HG03521 (cell line): ENCODE data around the gene GALNT9.
"Not testable (repeated sequence)": the region's sequence is repeated elsewhere in the genome, so short reads cannot be mapped to it uniquely, and the experiment has no call there.

Source experiments
- ATAC-seq: cut with Tn5 transposase; IDR thresholded peaks from one replicate; pipeline ENCODE4 v1.9.1; 2021; ENCODE audit warnings: mild to moderate bottlenecking, moderate library complexity; ENCODE audit not compliant: unreplicated experiment

Gene GALNT9

GRCh38 chr12:132267873-132268272 lies 61.5 kb downstream of the GALNT9 start:
- ATAC-seq = no peak

- ATAC-seq = no peak
These were observed 62.6 kb downstream of the GALNT9 start for GRCh38 chr12:132266802-132267201.

GRCh38 chr12:132266370-132266769 lies 63.0 kb downstream of the GALNT9 start:
- ATAC-seq = no peak

- not testable (repeated sequence) for ATAC-seq
These were observed 63.6 kb downstream of the GALNT9 start for GRCh38 chr12:132265822-132266221.

- no peak for ATAC-seq
These were observed 64.2 kb downstream of the GALNT9 start for GRCh38 chr12:132265056-132265800.

GRCh38 chr12:132264086-132265010 lies 65.0 kb downstream of the GALNT9 start:
- no peak for ATAC-seq

GRCh38 chr12:132263451-132264049 lies 65.8 kb downstream of the GALNT9 start:
- no peak for ATAC-seq

GRCh38 chr12:132263061-132263360 lies 66.4 kb downstream of the GALNT9 start:
- no peak for ATAC-seq

- no peak for ATAC-seq
These were observed 66.9 kb downstream of the GALNT9 start for GRCh38 chr12:132262256-132263060.

- ATAC-seq = no peak
These were observed 67.9 kb downstream of the GALNT9 start for GRCh38 chr12:132261328-132262138.

- ATAC-seq = no peak
These were observed 68.7 kb downstream of the GALNT9 start for GRCh38 chr12:132260721-132261120.

- ATAC-seq = no peak
These were observed 69.3 kb downstream of the GALNT9 start for GRCh38 chr12:132259872-132260695.

- ATAC-seq = no peak
These were observed 70.0 kb downstream of the GALNT9 start for GRCh38 chr12:132259364-132259871.

- ATAC-seq = no peak
These were observed 70.8 kb downstream of the GALNT9 start for GRCh38 chr12:132258543-132258942.

GRCh38 chr12:132257955-132258490 lies 71.4 kb downstream of the GALNT9 start:
- ATAC-seq = no peak

GRCh38 chr12:132257206-132257954 lies 72.0 kb downstream of the GALNT9 start:
- ATAC-seq = no peak

- ATAC-seq = no peak
These were observed 72.7 kb downstream of the GALNT9 start for GRCh38 chr12:132256646-132257045.

GRCh38 chr12:132255642-132256041 lies 73.7 kb downstream of the GALNT9 start:
- no peak for ATAC-seq
